Kidney tubule cell (primary cell): Measurements from ENCODE around the gene GALNT9.
A peak's percentile ranks its signal among the peaks of the same experiment; 100 is the strongest.
"Not testable (repeated sequence)": the region's sequence is repeated elsewhere in the genome, so short reads cannot be mapped to it uniquely, and the experiment has no call there.

ENCODE experiments used
- DNase-seq: peaks from one replicate; pipeline ENCODE4 v3.0.0-alpha.2; 2018; ENCODE audit warnings: low spot score

The GALNT9 gene

GRCh38 chr12:132312516-132312915 lies 16.9 kb downstream of the GALNT9 start:
- DNase-seq, result no peak

DNA sequence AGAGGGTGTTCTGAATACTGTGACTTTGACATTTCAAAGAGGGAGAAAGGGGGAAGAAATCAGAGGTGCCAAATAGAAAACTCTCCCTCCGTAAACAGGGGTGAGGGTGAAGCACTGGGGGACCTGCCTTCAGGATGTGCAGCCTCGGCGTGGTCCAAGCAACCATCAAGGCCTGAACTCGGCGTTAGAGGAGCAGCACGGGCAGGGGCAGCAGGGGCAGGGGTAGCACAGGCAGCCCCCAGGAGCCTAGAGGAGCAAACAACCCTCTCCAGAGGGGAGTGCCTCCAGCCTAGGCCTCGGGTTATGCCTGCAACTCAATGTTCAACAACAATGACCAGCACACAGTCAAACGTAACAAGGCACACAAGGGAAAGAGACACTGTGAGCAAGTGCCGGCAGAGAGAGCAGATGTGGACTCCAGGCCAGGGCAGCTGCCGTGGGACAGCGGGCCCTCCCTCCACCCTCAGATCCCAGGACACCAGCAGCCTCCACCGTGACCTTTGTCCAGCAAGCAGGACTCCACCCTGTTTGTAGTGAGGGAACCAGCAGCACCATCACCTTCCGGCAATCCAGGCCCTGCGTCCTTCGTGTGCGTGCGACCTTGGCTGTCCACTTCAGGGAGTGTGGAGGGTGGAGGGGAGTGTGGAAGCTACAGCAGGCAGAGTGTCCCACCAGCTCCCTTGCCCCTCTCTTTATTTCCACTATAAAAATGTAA lies 18.0 kb downstream of the GALNT9 start:
- no peak for DNase-seq

GRCh38 chr12:132310181-132311040 lies 19.0 kb downstream of the GALNT9 start:
- DNase-seq, result peak; percentile 89

DNA sequence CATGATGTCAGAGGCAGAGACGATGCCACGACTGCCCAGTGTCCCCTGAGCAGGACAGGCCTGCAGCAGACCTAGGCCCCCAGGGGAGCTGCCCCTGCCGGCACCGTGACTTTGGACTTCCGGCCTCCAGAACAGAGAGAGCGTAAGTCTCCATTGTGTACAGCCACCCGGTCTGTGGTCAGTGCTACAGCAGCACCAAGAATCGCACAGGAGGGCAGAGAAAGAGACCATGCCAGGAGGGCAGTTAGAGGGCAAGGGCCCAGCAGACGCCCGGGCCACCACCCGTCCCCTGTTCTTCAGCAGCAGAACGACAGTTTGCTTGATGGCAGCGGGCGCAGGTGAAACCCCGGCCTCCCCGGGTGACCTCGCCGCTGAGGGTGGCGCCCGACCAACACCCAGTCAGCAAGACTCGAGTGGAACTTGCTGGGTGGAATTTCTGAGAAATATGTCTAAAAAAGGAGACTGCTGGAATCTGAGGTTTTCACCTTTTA lies 19.7 kb downstream of the GALNT9 start:
- DNase-seq, result no peak

- no peak for DNase-seq
Observed at GRCh38 chr12:132308853-132309595, 20.4 kb downstream of the GALNT9 start.

DNA sequence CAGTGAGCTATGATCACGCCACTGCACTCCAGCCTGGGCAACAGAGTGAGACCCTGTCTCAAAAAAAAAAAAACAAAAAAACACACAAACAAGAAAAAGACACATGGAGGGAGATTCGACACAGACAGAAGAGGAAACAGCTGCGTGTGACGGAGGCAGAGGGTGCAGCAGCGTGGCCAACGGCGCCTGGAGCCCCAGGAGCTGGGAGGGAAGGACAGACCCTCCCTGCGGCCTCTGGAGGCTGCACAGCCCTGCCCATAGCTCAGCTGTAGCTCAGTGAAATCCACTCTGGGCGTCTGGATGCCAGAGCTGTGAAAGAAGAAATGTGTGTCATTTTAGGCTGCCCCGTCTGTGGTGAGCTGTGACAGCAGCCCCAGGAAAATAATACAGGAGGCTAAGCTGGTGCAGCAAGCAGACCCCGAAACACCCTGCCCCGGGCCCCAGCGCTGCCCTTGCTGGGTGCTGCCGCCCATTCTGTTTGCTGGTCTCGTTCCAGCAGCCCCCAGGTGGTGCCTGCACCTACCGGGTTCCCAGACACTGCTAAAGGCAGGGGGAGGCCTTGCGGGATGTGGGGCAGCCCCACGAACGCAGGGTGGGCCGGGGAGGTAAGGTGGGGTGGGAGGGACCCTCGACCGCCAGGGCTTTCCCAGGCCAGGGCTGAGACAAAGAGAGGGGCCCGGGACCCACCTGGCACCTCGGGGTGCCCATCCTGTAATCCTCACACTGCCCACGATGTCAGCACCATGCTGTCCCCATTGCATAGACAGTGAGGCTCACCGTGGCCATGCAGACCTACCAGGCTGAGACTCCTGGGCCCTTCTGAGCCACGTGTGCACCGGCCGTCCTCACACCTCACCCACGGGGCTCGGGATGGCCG lies 21.2 kb downstream of the GALNT9 start:
- no peak for DNase-seq

GRCh38 chr12:132306885-132307191 lies 22.6 kb downstream of the GALNT9 start:
- no peak for DNase-seq

GRCh38 chr12:132305991-132306884 lies 23.2 kb downstream of the GALNT9 start:
- DNase-seq, result no peak

- no peak for DNase-seq
Observed at GRCh38 chr12:132305560-132305966, 23.8 kb downstream of the GALNT9 start.

- not testable (repeated sequence) for DNase-seq
Observed at GRCh38 chr12:132304866-132305265, 24.5 kb downstream of the GALNT9 start.

- not testable (repeated sequence) for DNase-seq
Observed at GRCh38 chr12:132303853-132304373, 25.5 kb downstream of the GALNT9 start.

DNA sequence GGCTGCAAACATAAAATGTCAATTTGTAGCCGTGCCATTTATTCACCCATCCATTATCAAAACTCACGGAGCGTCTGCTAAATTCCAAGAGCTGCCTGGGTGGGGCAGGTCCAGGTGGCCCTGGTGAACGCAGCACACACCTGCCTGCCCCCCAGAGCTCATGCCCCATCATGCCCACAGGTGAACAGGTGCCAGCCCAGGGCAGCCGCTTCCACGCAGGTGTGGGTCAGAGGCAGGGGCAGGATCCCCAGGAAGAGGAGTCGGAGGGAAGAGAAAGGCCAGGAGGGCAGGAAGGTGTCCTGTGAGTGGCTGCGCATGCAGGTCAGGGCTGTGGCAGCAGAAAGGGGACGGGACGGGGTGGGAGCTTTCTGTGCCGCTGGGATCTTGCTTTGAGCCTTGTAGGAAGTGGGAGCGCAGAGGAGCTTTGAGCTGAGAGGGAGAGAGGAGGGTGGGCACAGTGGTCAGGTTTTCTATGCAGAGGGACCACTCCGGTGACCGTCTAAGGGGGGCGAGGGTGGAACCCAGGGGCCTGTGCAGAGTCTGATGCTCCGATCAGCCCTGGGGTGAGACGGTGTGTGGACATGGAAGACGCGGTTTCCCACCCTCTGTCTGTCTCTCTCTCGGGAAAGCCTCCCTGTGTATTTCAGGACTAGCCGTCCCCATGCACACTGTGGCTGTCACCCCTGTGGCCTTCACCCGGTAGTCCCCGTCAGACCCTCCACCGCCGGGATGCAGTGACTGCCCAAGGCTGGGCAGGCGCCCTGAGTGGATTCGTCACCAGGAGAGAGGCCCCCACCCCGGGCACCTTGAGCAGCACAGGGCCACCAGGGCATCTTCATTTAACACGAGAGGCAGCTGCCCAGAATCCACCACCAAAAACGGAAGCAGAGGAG lies 26.7 kb downstream of the GALNT9 start:
- DNase-seq, result no peak

DNA sequence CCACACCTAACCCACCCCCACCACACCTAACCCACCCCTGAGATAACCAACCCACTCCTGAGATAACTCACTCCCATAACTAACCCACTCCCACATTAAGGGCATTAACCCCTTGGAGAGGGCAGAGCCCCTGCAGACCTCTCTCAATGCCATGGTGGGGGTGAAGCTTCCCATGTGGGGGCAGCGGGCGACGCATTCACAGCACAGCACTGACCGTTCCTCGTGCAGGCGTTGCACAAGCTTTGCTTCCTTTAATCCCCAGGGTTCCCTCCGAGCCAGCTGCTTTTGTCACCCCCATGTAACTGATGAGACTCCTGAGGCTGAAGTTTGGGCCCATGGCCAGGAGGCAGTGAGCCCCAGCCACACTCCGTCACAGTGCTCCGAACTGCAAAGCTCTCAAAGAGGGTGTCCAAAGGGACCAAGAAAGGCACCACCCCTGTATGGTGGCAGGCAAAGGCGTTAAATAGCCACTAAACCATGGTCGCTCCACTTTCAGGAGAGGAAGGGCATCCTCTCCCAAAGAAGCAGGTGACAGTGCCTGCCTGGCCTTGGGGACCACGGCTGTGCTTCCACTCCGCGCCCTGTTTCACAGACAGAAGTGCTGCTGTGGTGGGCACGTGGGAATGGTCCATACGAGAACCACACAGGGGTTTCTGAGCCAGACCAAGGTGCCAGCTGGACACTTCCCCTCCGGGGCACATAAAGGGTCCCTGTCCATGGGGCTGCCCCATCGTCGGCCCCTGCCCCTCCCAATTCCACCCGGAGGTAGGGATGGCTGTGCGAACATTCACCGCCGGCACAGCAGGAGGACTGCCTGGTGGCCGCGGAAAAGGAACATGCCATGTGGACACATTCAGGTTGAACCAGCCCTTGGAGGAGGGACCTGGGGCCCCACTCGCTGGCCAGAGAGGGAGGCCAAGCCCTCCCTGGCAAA lies 28.3 kb downstream of the GALNT9 start:
- no peak for DNase-seq

GRCh38 chr12:132296063-132296462 lies 33.3 kb downstream of the GALNT9 start:
- DNase-seq, result no peak

DNA sequence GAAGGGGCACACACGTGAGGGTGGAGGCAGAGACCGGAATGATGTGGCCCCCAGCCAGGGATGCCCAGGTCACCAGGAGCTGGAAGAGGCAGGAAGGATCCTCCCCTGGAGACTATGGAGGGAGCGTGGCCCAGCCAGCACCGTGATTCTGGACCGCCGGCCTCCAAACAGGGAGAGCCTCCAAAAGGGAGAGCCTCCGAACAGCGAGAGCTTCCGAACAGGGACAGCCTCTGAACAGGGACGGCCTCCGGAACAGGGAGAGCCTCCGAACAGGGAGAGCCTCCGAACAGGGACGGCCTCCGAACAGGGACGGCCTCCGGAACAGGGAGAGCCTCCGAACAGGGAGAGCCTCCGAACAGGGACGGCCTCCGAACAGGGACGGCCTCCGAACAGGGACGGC lies 33.8 kb downstream of the GALNT9 start:
- DNase-seq, result not testable (repeated sequence)

DNA sequence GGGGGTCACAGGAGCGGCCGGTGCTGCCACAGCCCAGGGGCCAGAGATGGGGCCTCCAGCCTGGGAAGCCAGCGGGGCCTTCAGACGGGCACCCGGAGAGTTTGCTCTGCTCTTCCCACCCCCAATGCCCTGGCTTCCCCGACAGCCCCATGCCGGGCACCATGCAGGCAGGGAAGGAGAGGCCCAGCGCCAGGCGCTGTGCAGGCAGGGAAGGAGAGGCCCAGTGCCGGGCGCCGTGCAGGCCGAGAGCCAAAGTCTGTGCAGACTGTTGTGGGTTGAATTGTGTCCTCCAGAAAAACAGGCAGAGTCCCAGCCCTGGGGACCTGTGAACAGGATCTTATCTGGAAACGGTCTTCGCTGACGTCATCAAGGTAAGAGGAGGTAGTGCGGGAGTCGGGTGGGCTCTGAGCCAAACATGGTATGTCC lies 34.3 kb downstream of the GALNT9 start:
- no peak for DNase-seq

- no peak for DNase-seq
Observed at GRCh38 chr12:132294121-132295034, 35.0 kb downstream of the GALNT9 start.
